ENCODE results near the gene IQSEC3. TPM values are rescaled to one million over a fixed set of nuclear protein-coding genes. Genes with fewer than 3 reads are reported as not detected.
A peak's percentile ranks its signal among the peaks of the same experiment; 100 is the strongest.
"Not testable (repeated sequence)": the region's sequence is repeated elsewhere in the genome, so short reads cannot be mapped to it uniquely, and the experiment has no call there.

The IQSEC3 gene
- total RNA-seq (1 to 10 TPM in 1 of 2 donors, under 1 TPM in 1; 0.64 to 1.4 TPM), polyA plus RNA-seq (ENCODE audit: insufficient read length in 6 of 6) (1 to 10 TPM; 4.6 to 8.4 (median 6.6) TPM)
- long read RNA-seq, donor 1 = 0 reads
- long read RNA-seq, donor 2 = 0 reads
- long read RNA-seq, donor 3 = 0 reads
- long read RNA-seq, donor 4 = 0 reads
- long read RNA-seq, donor 5 = 0 reads
- long read RNA-seq, donor 6 = 0 reads
- long read RNA-seq, donor 7 = 0 reads
- long read RNA-seq, donor 8 = 0 reads
- long read RNA-seq, donor 9 = 0 reads
- long read RNA-seq, donor 10 = 0 reads
- long read RNA-seq, donor 11, partial matches to known transcripts = 6 of 6 reads
- long read RNA-seq, donor 11, other reads (novel, unspliced or antisense) = 0 of 6 reads
- long read RNA-seq, donor 12 = 0 reads

DNA sequence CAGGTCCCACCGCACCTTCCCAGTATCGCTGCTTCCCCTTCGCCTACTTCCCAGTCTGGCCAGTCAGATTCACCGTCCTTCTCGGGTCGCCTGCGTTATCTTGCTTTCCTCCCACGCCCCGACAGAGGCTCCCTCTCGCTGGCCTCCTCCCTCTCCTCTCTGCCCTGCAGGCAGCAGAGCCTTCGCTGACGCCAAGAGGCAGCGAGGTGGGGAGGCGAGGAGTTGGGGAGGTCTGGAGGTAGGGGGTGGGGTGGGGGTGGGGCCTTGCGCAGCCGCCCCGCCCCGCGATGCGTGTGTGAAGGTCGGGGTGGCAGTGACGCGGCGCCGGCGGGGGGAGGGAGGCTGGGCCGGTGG is at the start of gene IQSEC3:
Gene IQSEC3, plus strand, starts transcription at position 340 of the 354 bp plus-strand sequence. CDS start 116 bp downstream, outside the sequence.
- H3K4me3 ChIP-seq; ATAC-seq; intact Hi-C loops (cut with DNase I); H3K36me3 ChIP-seq; H3K9me3 ChIP-seq; H3K4me1 ChIP-seq; H3K27ac ChIP-seq; DNase-seq: not testable (repeated sequence)
- H3K27me3 ChIP-seq = peaks cover 0 to 54% of the 10 kb centered on the region in 2 donors

GRCh38 chr12:17370-18340 is 48.9 kb upstream of the IQSEC3 start:
- H3K27me3 ChIP-seq; H3K27ac ChIP-seq; ATAC-seq; H3K9me3 ChIP-seq; H3K4me3 ChIP-seq; intact Hi-C loops (cut with DNase I): not testable (repeated sequence)
- Histone ChIP-seq H3K4me1 (peaks cover 0 to 32% of the 10 kb centered on the region in 2 donors), H3K36me3 (peaks cover 0 to 62% of the 10 kb centered on the region in 2 donors)
- DNase-seq = peak in 1 of 4 donors; percentile 72

DNA sequence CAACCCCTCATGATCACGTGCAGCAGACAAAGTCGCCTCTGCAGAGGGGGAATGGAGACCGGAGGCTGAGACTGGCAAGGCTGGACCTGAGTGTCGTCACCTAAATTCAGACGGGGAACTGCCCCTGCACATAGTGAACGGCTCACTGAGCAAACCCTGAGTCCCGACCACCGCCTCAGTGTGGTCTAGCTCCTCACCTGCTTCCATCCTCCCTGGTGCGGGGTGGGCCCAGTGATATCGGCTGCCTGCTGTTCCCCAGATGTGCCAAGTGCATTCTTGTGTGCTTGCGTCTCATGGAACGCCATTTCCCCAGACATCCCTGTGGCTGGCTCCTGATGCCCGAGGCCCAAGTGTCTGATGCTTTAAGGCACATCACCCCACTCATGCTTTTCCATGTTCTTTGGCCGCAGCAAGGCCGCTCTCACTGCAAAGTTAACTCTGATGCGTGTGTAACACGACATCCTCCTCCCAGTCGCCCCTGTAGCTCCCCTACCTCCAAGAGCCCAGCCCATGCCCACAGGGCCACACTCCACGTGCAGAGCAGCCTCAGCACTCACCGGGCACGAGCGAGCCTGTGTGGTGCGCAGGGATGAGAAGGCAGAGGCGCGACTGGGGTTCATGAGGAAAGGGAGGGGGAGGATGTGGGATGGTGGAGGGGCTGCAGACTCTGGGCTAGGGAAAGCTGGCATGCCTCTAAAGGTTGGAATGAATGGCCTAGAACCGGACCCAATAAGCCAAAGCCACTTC is 47.6 kb upstream of the IQSEC3 start:
- H3K27ac ChIP-seq; ATAC-seq; H3K9me3 ChIP-seq; H3K27me3 ChIP-seq; H3K4me3 ChIP-seq; intact Hi-C loops (cut with DNase I): not testable (repeated sequence)
- peaks cover 0 to 65% of the 10 kb centered on the region in 2 donors for H3K36me3 ChIP-seq
- DNase-seq = peak in 1 of 4 donors; percentile 39
- H3K4me1 ChIP-seq = peaks cover 0 to 24% of the 10 kb centered on the region in 2 donors

DNA sequence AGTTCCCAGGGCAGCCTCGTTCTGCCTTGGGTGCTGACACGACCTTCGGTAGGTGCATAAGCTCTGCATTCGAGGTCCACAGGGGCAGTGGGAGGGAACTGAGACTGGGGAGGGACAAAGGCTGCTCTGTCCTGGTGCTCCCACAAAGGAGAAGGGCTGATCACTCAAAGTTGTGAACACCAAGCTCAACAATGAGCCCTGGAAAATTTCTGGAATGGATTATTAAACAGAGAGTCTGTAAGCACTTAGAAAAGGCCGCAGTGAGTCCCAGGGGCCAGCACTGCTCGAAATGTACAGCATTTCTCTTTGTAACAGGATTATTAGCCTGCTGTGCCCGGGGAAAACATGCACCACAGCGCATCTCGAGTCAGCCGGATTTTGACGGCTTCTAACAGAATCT is 46.7 kb upstream of the IQSEC3 start:
- peak in 1 of 4 donors; percentile 21 for DNase-seq
- ATAC-seq; intact Hi-C loops (cut with DNase I); H3K4me3 ChIP-seq; H3K27ac ChIP-seq; H3K27me3 ChIP-seq; H3K9me3 ChIP-seq: not testable (repeated sequence)
- Histone ChIP-seq H3K36me3 (peaks cover 0 to 62% of the 10 kb centered on the region in 2 donors), H3K4me1 (peaks cover 0 to 21% of the 10 kb centered on the region in 2 donors)

DNA sequence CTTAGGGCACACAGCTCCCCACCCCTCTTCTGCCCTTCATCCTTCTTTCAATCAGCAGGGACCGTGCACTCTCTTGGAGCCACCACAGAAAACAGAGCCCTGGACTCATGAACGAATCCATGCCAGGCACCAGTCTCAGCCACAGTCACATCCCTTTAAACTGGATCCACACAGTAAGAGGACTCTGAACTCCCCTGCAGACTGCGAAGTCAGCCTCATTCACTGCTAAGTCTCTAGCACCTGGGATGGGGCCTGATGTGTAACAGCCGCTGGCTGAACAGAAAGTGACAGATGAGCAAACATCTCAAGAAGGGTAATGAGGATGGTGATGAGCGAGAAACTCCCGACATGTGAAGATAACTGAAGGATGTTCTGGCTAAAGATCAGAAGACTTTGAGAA is 45.8 kb upstream of the IQSEC3 start:
- Histone ChIP-seq H3K27ac (no peak overlapping the region), H3K9me3 (no peaks in the 10 kb centered on the region), H3K4me1 (peaks cover 0 to 21% of the 10 kb centered on the region in 2 donors), H3K36me3 (peaks cover 0 to 54% of the 10 kb centered on the region in 2 donors), H3K4me3 (no peak overlapping the region), H3K27me3 (no peaks in the 10 kb centered on the region)
- no peak for ATAC-seq
- peak in 1 of 4 donors; percentile 14 for DNase-seq
- TF ChIP-seq CTCF (IDR thresholded peaks at IDR 0.05) = no peak
- intact Hi-C loops (cut with DNase I) = no loop called here

- Histone ChIP-seq H3K4me1 (peaks cover 0 to 21% of the 10 kb centered on the region in 2 donors), H3K27ac (peak overlapping the region in 1 of 2 donors; percentile 29), H3K4me3 (no peak overlapping the region), H3K9me3 (no peaks in the 10 kb centered on the region), H3K36me3 (peaks cover 0 to 51% of the 10 kb centered on the region in 2 donors), H3K27me3 (no peaks in the 10 kb centered on the region)
- intact Hi-C loops (cut with DNase I) = no loop called here
- DNase-seq = peak in 1 of 4 donors; percentile 82
- peak; percentile 31 for ATAC-seq
- no peak for TF ChIP-seq CTCF (IDR thresholded peaks at IDR 0.05)
These were observed 45.0 kb upstream of the IQSEC3 start for GRCh38 chr12:21301-22189.
